H1 (cell line): ENCODE measurements around the gene RITA1. TPM values are rescaled to one million over a fixed set of nuclear protein-coding genes. Genes with fewer than 3 reads are reported as not detected.

Experiments used
- CTCF ChIA-PET: fragments of 300-600 bp; sonication (Branson Sonifier 250); formaldehyde crosslinking; loops from one replicate; lab custom pipeline; 2021; ENCODE audit not compliant: partially characterized antibody; lab: Charles Lee
- POLR2A ChIA-PET: fragments of 300-600 bp; sonication (Branson Sonifier 250); formaldehyde crosslinking; loops from one replicate; lab custom pipeline; 2021; ENCODE audit warnings: inconsistent platforms; ENCODE audit not compliant: partially characterized antibody; lab: Charles Lee
- DNase-seq, 2 experiments: peaks; one replicate each; pipeline versions ENCODE4 v3.0.0 to v3.0.0-alpha.2; 2010 to 2022; ENCODE audit warnings: low spot score in 2 of 2, low read depth in 1 of 2, mixed read lengths in 1 of 2
- FAIRE-seq: peaks from 2 replicates; lab custom pipeline; 2011; peaks lifted over from hg19 to GRCh38; lab: Jason Lieb, UNC
- H2AFZ ChIP-seq: 2 replicates; pipeline ENCODE4 v1.8.1; 2012; ENCODE audit warnings: low read length, inconsistent platforms
- H2AK5ac ChIP-seq: 2 replicates; pipeline ENCODE4 v1.6.1; 2013; ENCODE audit warnings: low read depth, low read length
- H2BK120ac ChIP-seq: replicated peaks from 2 replicates; pipeline ENCODE3; 2013; ENCODE audit warnings: low read depth, low read length, inconsistent platforms
- H2BK12ac ChIP-seq: 2 replicates; pipeline ENCODE4 v1.6.1; 2013; ENCODE audit warnings: low read depth, low read length
- H2BK15ac ChIP-seq: 2 replicates; pipeline ENCODE4 v1.6.1; 2013; ENCODE audit warnings: low read length
- H2BK20ac ChIP-seq: 2 replicates; pipeline ENCODE4 v1.6.1; 2013; ENCODE audit warnings: low read length
- H2BK5ac ChIP-seq: 2 replicates; pipeline ENCODE4 v1.6.1; 2013; ENCODE audit warnings: low read depth, low read length
- H3K14ac ChIP-seq: 2 replicates; pipeline ENCODE4 v1.6.1; 2013; ENCODE audit warnings: inconsistent platforms; ENCODE audit not compliant: insufficient read length
- H3K18ac ChIP-seq: 2 replicates; pipeline ENCODE4 v1.6.1; 2013; ENCODE audit warnings: low read length; ENCODE audit errors: extremely low read depth
- H3K23ac ChIP-seq: 2 replicates; pipeline ENCODE4 v1.6.1; 2013; ENCODE audit warnings: inconsistent platforms; ENCODE audit not compliant: insufficient read length
- H3K23me2 ChIP-seq: 2 replicates; pipeline ENCODE4 v1.6.1; 2013; ENCODE audit warnings: low read depth, low read length
- H3K27ac ChIP-seq: 2 replicates; pipeline ENCODE4 v1.6.1; 2011; ENCODE audit warnings: low read depth, low read length, inconsistent platforms
- H3K27me3 ChIP-seq, 4 experiments: replicated peaks in 1 of 4; 1 replicate in 1 of 4; 2 replicates in 3 of 4; pipeline versions ENCODE4 v1.6.1 to v1.8.1; 2011 to 2013; ENCODE audit warnings: low read length in 3 of 4, mild to moderate bottlenecking in 3 of 4, inconsistent platforms in 2 of 4, mixed read lengths in 2 of 4, moderate library complexity in 1 of 4; ENCODE audit not compliant: control insufficient read depth in 3 of 4, insufficient read depth in 3 of 4; ENCODE audit errors: extremely low read depth in 1 of 4
- H3K36me3 ChIP-seq, 4 experiments: 2 replicates each; pipeline versions ENCODE4 v1.6.1 to v1.8.1; 2011 to 2013; ENCODE audit warnings: mild to moderate bottlenecking in 4 of 4, low read length in 3 of 4, moderate library complexity in 2 of 4, control low read depth in 1 of 4, inconsistent platforms in 1 of 4; ENCODE audit not compliant: insufficient read depth in 4 of 4, control insufficient read depth in 2 of 4
- H3K4ac ChIP-seq: replicated peaks from 2 replicates; pipeline ENCODE3; 2013; ENCODE audit warnings: low read length, low read depth, mixed read lengths, inconsistent platforms; ENCODE audit not compliant: insufficient read length
- H3K4me1 ChIP-seq, 4 experiments: replicated peaks in 1 of 4; 1 replicate in 1 of 4; 2 replicates in 3 of 4; pipeline versions ENCODE4 v1.6.1 to v1.8.1; 2011 to 2013; ENCODE audit warnings: low read length in 3 of 4, inconsistent platforms in 2 of 4, mixed read lengths in 1 of 4; ENCODE audit not compliant: insufficient read depth in 4 of 4, control insufficient read depth in 3 of 4
- H3K4me2 ChIP-seq, 2 experiments: 2 replicates each; pipeline versions ENCODE4 v1.6.1 to v1.8.1; 2011 to 2013; ENCODE audit warnings: low read depth in 2 of 2, low read length in 2 of 2, control low read depth in 1 of 2, inconsistent platforms in 1 of 2, mild to moderate bottlenecking in 1 of 2; ENCODE audit not compliant: insufficient read depth in 1 of 2
- H3K4me3 ChIP-seq, 4 experiments: fragments of 200-600, 300-600 bp in 1 of 4; sonication (generic), shearing (Covaris generic), sonication (Bioruptor Twin) in 1 of 4; 2 replicates each; pipeline versions ENCODE4 v1.5.1 to v1.8.1; 2011 to 2016; ENCODE audit warnings: low read length in 4 of 4, low read depth in 3 of 4, control low read depth in 2 of 4, inconsistent platforms in 2 of 4, mild to moderate bottlenecking in 2 of 4, mixed read lengths in 1 of 4, moderate library complexity in 1 of 4; ENCODE audit not compliant: insufficient read depth in 2 of 4; ENCODE audit errors: extremely low read depth in 1 of 4
- H3K56ac ChIP-seq: replicated peaks from 2 replicates; pipeline ENCODE3; 2013; ENCODE audit warnings: low read depth, mild to moderate bottlenecking, mixed read lengths, low read length, inconsistent platforms; ENCODE audit not compliant: insufficient read length
- H3K79me1 ChIP-seq: 2 replicates; pipeline ENCODE4 v1.6.1; 2013; ENCODE audit warnings: low read depth, low read length, control low read depth
- H3K79me2 ChIP-seq, 2 experiments: 2 replicates each; pipeline versions ENCODE4 v1.6.1 to v1.8.1; 2012 to 2013; ENCODE audit warnings: low read length in 2 of 2, mild to moderate bottlenecking in 2 of 2, inconsistent platforms in 1 of 2; ENCODE audit not compliant: insufficient read depth in 2 of 2, control insufficient read depth in 1 of 2
- H3K9ac ChIP-seq, 4 experiments: replicated peaks in 1 of 4; 1 replicate in 1 of 4; 2 replicates in 3 of 4; pipeline versions ENCODE4 v1.6.1 to v1.8.1; 2011 to 2013; ENCODE audit warnings: low read depth in 3 of 4, low read length in 3 of 4, control low read depth in 2 of 4, mild to moderate bottlenecking in 2 of 4, moderate library complexity in 2 of 4, inconsistent platforms in 1 of 4; ENCODE audit errors: extremely low read depth in 1 of 4
- H3K9me3 ChIP-seq, 2 experiments: 2 replicates each; pipeline versions ENCODE4 v1.6.1 to v1.8.1; 2012 to 2013; ENCODE audit warnings: mild to moderate bottlenecking in 2 of 2, moderate library complexity in 2 of 2, control low read depth in 1 of 2, inconsistent platforms in 1 of 2, low read depth in 1 of 2, low read length in 1 of 2, mixed read lengths in 1 of 2; ENCODE audit not compliant: insufficient read depth in 2 of 2
- H4K20me1 ChIP-seq, 2 experiments: replicated peaks in 1 of 2; 2 replicates each; pipeline versions ENCODE3 to v1.8.1; 2011 to 2013; ENCODE audit warnings: inconsistent platforms in 2 of 2, low read length in 2 of 2, mild to moderate bottlenecking in 1 of 2; ENCODE audit not compliant: insufficient read depth in 2 of 2, control insufficient read depth in 1 of 2
- H4K5ac ChIP-seq: 2 replicates; pipeline ENCODE4 v1.6.1; 2013; ENCODE audit warnings: low read length, low read depth, mixed read lengths, inconsistent platforms; ENCODE audit not compliant: insufficient read length
- H4K8ac ChIP-seq: 2 replicates; pipeline ENCODE4 v1.8.0; 2013; ENCODE audit warnings: mild to moderate bottlenecking, moderate library complexity, low read length, inconsistent platforms; ENCODE audit not compliant: insufficient read depth; ENCODE audit errors: extremely low read depth
- H4K91ac ChIP-seq: replicated peaks from 2 replicates; pipeline ENCODE3; 2013; ENCODE audit warnings: low read length, mixed read lengths, inconsistent platforms; ENCODE audit not compliant: insufficient read length
- NANOG ChIP-seq: IDR thresholded peaks from 2 replicates; pipeline ENCODE4 v1.6.1; 2011; ENCODE audit warnings: low read length, low read depth, mild to moderate bottlenecking, inconsistent platforms; ENCODE audit not compliant: insufficient read depth, poor library complexity, severe bottlenecking
- POU5F1 ChIP-seq: IDR thresholded peaks from 2 replicates; pipeline ENCODE4 v1.6.1; 2011; ENCODE audit warnings: low read depth, mild to moderate bottlenecking, low read length, moderate library complexity
- RFX5 ChIP-seq: IDR thresholded peaks from 2 replicates; pipeline ENCODE4 v1.6.1; 2011; ENCODE audit warnings: low read depth, low read length, improper control_type of control experiment, borderline replicate concordance
- SUZ12 ChIP-seq: fragments of 200-600 bp; sonication (generic); IDR thresholded peaks from 2 replicates; pipeline ENCODE4 v1.6.1; 2012; ENCODE audit warnings: mild to moderate bottlenecking, inconsistent platforms, low read length, moderate library complexity, mixed read lengths
- TAF7 ChIP-seq: optimal IDR thresholded peaks from 2 replicates; pipeline ENCODE3; 2011; ENCODE audit warnings: low read depth, mild to moderate bottlenecking, inconsistent platforms, low read length, moderate library complexity, borderline replicate concordance
- WGBS, 2 experiments: shearing (Covaris generic) in 1 of 2; methylation state at CpG; one replicate each; pipeline versions ENCODE4 v1.1.6 to v1.1.7; 2013 to 2015; ENCODE audit warnings: low lambda C conversion rate in 2 of 2, mixed read lengths in 2 of 2, inconsistent platforms in 1 of 2, low coverage in 1 of 2, missing lambda C conversion rate in 1 of 2; ENCODE audit not compliant: insufficient replicate concordance in 2 of 2, insufficient coverage in 1 of 2, insufficient read length in 1 of 2; ENCODE audit errors: extremely low coverage in 1 of 2, missing lambda C conversion rate in 1 of 2; 5-methylcytosine and 5-hydroxymethylcytosine counted together
- polyA plus RNA-seq, 7 experiments: library from polyadenylated mRNA; depleted of rRNA in 3 of 7; stranded (reverse) in 5 of 7; unstranded in 2 of 7; fragments of >200 nt in 5 of 7; fragments of 200-250 nt in 2 of 7; gene quantifications; 1 replicate in 5 of 7; 2 replicates in 1 of 7; 4 replicates in 1 of 7; pipeline versions ENCODE4 v1.2.1 to v1.2.3, GENCODE V29; 2011 to 2013; ENCODE audit warnings: missing spikeins in 2 of 7, mixed read lengths in 2 of 7
- total RNA-seq: library from RNA; stranded (reverse); fragmentation: NEBNext Ultra II Directional; extraction: Animal tissue kit (Norgen Biotek cat#: 25700); gene quantifications from 2 replicates; pipeline ENCODE4 v1.2.1, GENCODE V29; 2021
- TF ChIP-seq, protein P1 (sequence below): IDR thresholded peaks from 2 replicates; pipeline ENCODE4 v1.6.1; 2011; ENCODE audit warnings: low read length, improper control_type of control experiment

The RITA1 gene
- total and polyA plus RNA-seq, 2 of the 8 experiments (the other 6 are each of a cell fraction or from before 2014, with no cell fraction given): 24.1 to 25.8 TPM

GRCh38 chr12:113211160-113211559, 25.6 kb downstream of the RITA1 start:
- no peak overlapping the region for H2BK20ac ChIP-seq
- no peak overlapping the region for H3K4me3 ChIP-seq
- no peak overlapping the region for H3K14ac ChIP-seq
- H3K4me2 ChIP-seq: no peak overlapping the region
- no peak for DNase-seq
- H2BK12ac ChIP-seq: no peak overlapping the region
- FAIRE-seq: no peak
- POLR2A ChIA-PET: interaction anchor here (1.3 to 2.2 kb wide), 4 partner anchors 10 to 16 kb away, joined by 4 to 12 read pairs (median 6); partner anchors contain the start of gene TPCN1
- no peak overlapping the region for H3K56ac ChIP-seq
- no peak overlapping the region for H4K91ac ChIP-seq
- no peak overlapping the region for H3K9ac ChIP-seq
- no peak overlapping the region for H3K18ac ChIP-seq
- H2BK15ac ChIP-seq: no peak overlapping the region
- H3K23ac ChIP-seq: no peak overlapping the region
- H3K9me3 ChIP-seq: no peaks in the 10 kb centered on the region; a peak in 1 of 4 replicates
- 84% methylated on average over 6 of the region's 6 CpGs; no CpG with 5 or more reads in 1 of the 2 experiments for WGBS, 2 experiments
- H2BK120ac ChIP-seq: no peak overlapping the region
- no peak overlapping the region for H3K4ac ChIP-seq
- no peaks in the 10 kb centered on the region for H3K79me1 ChIP-seq
- no peak overlapping the region for H4K5ac ChIP-seq
- H2AK5ac ChIP-seq: no peak overlapping the region
- no peak overlapping the region for H4K8ac ChIP-seq
- TF ChIP-seq NANOG (no peak), RFX5 (no peak), POU5F1 (no peak), TAF7 (no peak), SUZ12 (no peak)
- TF ChIP-seq, protein P1, sequence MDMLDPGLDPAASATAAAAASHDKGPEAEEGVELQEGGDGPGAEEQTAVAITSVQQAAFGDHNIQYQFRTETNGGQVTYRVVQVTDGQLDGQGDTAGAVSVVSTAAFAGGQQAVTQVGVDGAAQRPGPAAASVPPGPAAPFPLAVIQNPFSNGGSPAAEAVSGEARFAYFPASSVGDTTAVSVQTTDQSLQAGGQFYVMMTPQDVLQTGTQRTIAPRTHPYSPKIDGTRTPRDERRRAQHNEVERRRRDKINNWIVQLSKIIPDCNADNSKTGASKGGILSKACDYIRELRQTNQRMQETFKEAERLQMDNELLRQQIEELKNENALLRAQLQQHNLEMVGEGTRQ: no peak
- CTCF ChIA-PET: interaction anchor here (0.7 to 1.8 kb wide), 2 partner anchors 14 to 565 kb away, joined by 4 to 8 read pairs; no protein-coding TSS in a partner anchor
- no peaks in the 10 kb centered on the region for H3K4me1 ChIP-seq
- H3K27me3 ChIP-seq: no peaks in the 10 kb centered on the region
- H3K36me3 ChIP-seq: no peaks in the 10 kb centered on the region
- no peaks in the 10 kb centered on the region for H4K20me1 ChIP-seq
- no peaks in the 10 kb centered on the region for H3K23me2 ChIP-seq
- H3K79me2 ChIP-seq: no peaks in the 10 kb centered on the region
- no peak overlapping the region for H3K27ac ChIP-seq
- H2BK5ac ChIP-seq: no peak overlapping the region
- no peak overlapping the region for H2AFZ ChIP-seq
